Neural progenitor cell (in vitro differentiated cells): ENCODE data around the gene KCTD2. TPM values are rescaled to one million over a fixed set of nuclear protein-coding genes. Genes with fewer than 3 reads are reported as not detected.

Experiments
- DNase-seq: peaks from one replicate; pipeline ENCODE4 v3.0.0-alpha.2; 2016; ENCODE audit warnings: low spot score
- H2AFZ ChIP-seq: fragments of 200-600 bp; sonication (generic); replicated peaks from 2 replicates; pipeline ENCODE4 v1.6.1; 2016; ENCODE audit warnings: antibody characterized with exemption
- H3F3A ChIP-seq: fragments of 200-600 bp; sonication (generic); 2 replicates; pipeline ENCODE4 v1.6.1; 2016; ENCODE audit warnings: antibody characterized with exemption, low read depth
- H3K27ac ChIP-seq: fragments of 200-600 bp; sonication (generic); 2 replicates; pipeline ENCODE4 v1.5.1; 2016; ENCODE audit warnings: mild to moderate bottlenecking
- H3K27me3 ChIP-seq: fragments of 200-600 bp; sonication (generic); 2 replicates; pipeline ENCODE4 v1.6.1; 2016; ENCODE audit warnings: mild to moderate bottlenecking, moderate library complexity
- H3K36me3 ChIP-seq: fragments of 200-600 bp; sonication (generic); 2 replicates; pipeline ENCODE4 v1.5.1; 2016
- H3K4me1 ChIP-seq: fragments of 200-600 bp; sonication (generic); 2 replicates; pipeline ENCODE4 v1.6.1; 2016; ENCODE audit warnings: mixed run types
- H3K4me2 ChIP-seq: fragments of 200-600 bp; sonication (generic); 2 replicates; pipeline ENCODE4 v1.6.1; 2016
- H3K4me3 ChIP-seq: fragments of 200-600 bp; sonication (generic); 2 replicates; pipeline ENCODE4 v1.5.1; 2016
- H3K79me2 ChIP-seq: fragments of 200-600 bp; sonication (generic); 2 replicates; pipeline ENCODE4 v1.6.1; 2016; ENCODE audit warnings: low read depth
- H3K9ac ChIP-seq: fragments of 200-600 bp; sonication (generic); 2 replicates; pipeline ENCODE4 v1.6.1; 2016
- H3K9me3 ChIP-seq: fragments of 200-600 bp; sonication (generic); 2 replicates; pipeline ENCODE4 v1.5.1; 2016; ENCODE audit warnings: low read depth
- H4K20me1 ChIP-seq: fragments of 200-600 bp; sonication (generic); 2 replicates; pipeline ENCODE4 v1.6.1; 2016; ENCODE audit warnings: low read depth
- H3K27ac Mint-ChIP-seq: 3 replicates; pipeline ENCODE4 v1.8.0; 2021; ENCODE audit warnings: mixed read lengths
- H3K27me3 Mint-ChIP-seq: 2 replicates; pipeline ENCODE4 v1.8.0; 2022; ENCODE audit warnings: low read depth, mild to moderate bottlenecking, inconsistent platforms, moderate library complexity, mixed read lengths; ENCODE audit not compliant: insufficient read depth
- H3K36me3 Mint-ChIP-seq: 3 replicates; pipeline ENCODE4 v1.8.0; 2021; ENCODE audit warnings: mixed read lengths
- H3K4me1 Mint-ChIP-seq: 3 replicates; pipeline ENCODE4 v1.8.0; 2021; ENCODE audit warnings: mixed read lengths
- H3K4me3 Mint-ChIP-seq: 3 replicates; pipeline ENCODE4 v1.8.0; 2021; ENCODE audit warnings: mild to moderate bottlenecking, moderate library complexity, mixed read lengths
- H3K9me3 Mint-ChIP-seq: 3 replicates; pipeline ENCODE4 v1.8.0; 2020; ENCODE audit warnings: mixed read lengths
- CTCF ChIP-seq: fragments of 200-600 bp; sonication (generic); IDR thresholded peaks from 2 replicates; pipeline ENCODE4 v1.5.1; 2017; ENCODE audit warnings: antibody characterized with exemption, mild to moderate bottlenecking
- EZH2 ChIP-seq: fragments of 200-600 bp; sonication (generic); IDR thresholded peaks from 2 replicates; pipeline ENCODE4 v1.6.1; 2017; ENCODE audit warnings: antibody characterized with exemption, mild to moderate bottlenecking, moderate library complexity
- EZH2phosphoT487 ChIP-seq: fragments of 200-600 bp; sonication (generic); IDR thresholded peaks from 2 replicates; pipeline ENCODE4 v1.6.1; 2017; ENCODE audit warnings: antibody characterized with exemption
- total RNA-seq: library from RNA; depleted of rRNA; stranded (reverse); fragments of >200 nt; gene quantifications from 2 replicates; pipeline ENCODE4 v1.2.3, GENCODE V29; 2015; ENCODE audit warnings: low replicate concordance

Gene KCTD2
- total RNA-seq, 1 donor from 2014 or later, result 28.9 TPM

DNA sequence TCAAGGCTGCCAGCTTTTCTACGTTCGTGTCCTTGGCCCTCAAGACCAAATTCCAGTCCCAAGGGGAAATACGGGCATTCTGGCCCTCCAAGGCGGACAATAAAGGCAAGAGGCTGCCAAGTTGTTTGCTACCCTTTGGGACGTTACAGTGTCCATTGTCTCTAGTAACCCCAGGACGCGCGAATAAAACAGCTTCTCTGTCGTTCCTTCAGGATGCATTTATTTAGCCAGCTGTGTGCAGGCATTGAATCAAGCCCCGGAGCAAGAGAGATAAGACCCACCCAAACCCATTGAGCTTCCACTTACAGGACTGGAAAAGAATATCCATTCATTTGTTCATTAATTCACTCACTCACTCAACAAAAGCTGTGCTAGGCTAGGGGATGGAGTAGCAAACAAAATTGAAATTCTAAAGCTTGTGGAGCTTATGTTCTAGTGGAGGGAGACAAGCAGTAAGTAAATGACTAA lies 33.9 kb upstream of the KCTD2 start:
- Mint-ChIP-seq H3K4me1 (peaks cover 27% of the 10 kb centered on the region), H3K36me3 (peaks cover 9% of the 10 kb centered on the region), H3K9me3 (no peaks in the 10 kb centered on the region), H3K27ac (peak overlapping the region; percentile 92), H3K4me3 (peak overlapping the region; percentile 88), H3K27me3 (peaks cover 4% of the 10 kb centered on the region)
- no peaks in the 10 kb centered on the region for H3K27me3 ChIP-seq
- H3K9me3 ChIP-seq, result no peaks in the 10 kb centered on the region
- H3K4me3 ChIP-seq, result peak overlapping the region; percentile 78
- peaks cover 28% of the 10 kb centered on the region for H3K79me2 ChIP-seq
- no peaks in the 10 kb centered on the region for H3K36me3 ChIP-seq
- no peaks in the 10 kb centered on the region for H4K20me1 ChIP-seq
- H3F3A ChIP-seq, result peaks cover 21% of the 10 kb centered on the region
- no peak overlapping the region for H3K27ac ChIP-seq
- DNase-seq, result no peak
- H3K9ac ChIP-seq, result peak overlapping the region; percentile 77
- no peak for TF ChIP-seq EZH2phosphoT487
- no peak for TF ChIP-seq EZH2
- TF ChIP-seq CTCF, result no peak
- H2AFZ ChIP-seq, result peak overlapping the region; percentile 87
- peaks cover 14% of the 10 kb centered on the region for H3K4me1 ChIP-seq
- peak overlapping the region; percentile 88 for H3K4me2 ChIP-seq

DNA sequence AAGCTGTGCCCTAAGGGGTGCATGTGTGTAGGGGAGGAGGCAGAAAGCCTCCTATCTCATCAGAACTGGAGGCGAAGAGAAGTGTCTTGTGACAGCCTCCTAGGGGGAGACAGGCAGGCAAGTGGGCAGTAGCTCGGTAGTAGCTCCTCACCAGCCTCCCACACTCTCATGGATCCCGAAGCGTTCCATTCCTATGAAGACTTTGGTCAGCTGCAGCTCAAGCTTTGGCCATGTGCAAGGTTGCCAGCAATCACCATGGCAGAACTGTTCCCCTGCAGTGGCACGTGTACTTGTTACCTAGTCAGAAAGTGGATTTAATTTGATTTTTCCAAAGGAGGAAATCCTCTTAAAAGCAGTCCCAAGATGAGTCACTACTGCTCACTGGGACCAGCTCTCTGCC lies 27.9 kb upstream of the KCTD2 start:
- no peaks in the 10 kb centered on the region for H4K20me1 ChIP-seq
- no peaks in the 10 kb centered on the region for H3K36me3 ChIP-seq
- peaks cover 4% of the 10 kb centered on the region for H3K27me3 Mint-ChIP-seq
- H3K27ac Mint-ChIP-seq, result peak overlapping the region; percentile 42
- no peak overlapping the region for H2AFZ ChIP-seq
- H3K4me3 Mint-ChIP-seq, result no peak overlapping the region
- no peaks in the 10 kb centered on the region for H3K4me1 ChIP-seq
- no peaks in the 10 kb centered on the region for H3K27me3 ChIP-seq
- H3K4me3 ChIP-seq, result no peak overlapping the region
- H3K36me3 Mint-ChIP-seq, result peaks cover 29% of the 10 kb centered on the region
- H3K9ac ChIP-seq, result no peak overlapping the region
- H3K79me2 ChIP-seq, result peaks cover 15% of the 10 kb centered on the region
- no peak overlapping the region for H3K27ac ChIP-seq
- no peak for TF ChIP-seq CTCF
- no peak for TF ChIP-seq EZH2phosphoT487
- TF ChIP-seq EZH2, result no peak
- H3K9me3 Mint-ChIP-seq, result no peaks in the 10 kb centered on the region
- no peaks in the 10 kb centered on the region for H3K9me3 ChIP-seq
- no peaks in the 10 kb centered on the region for H3F3A ChIP-seq
- no peak overlapping the region for H3K4me2 ChIP-seq
- DNase-seq, result no peak
- peaks cover 6% of the 10 kb centered on the region for H3K4me1 Mint-ChIP-seq

- H4K20me1 ChIP-seq, result no peaks in the 10 kb centered on the region
- H3K79me2 ChIP-seq, result peaks cover 10% of the 10 kb centered on the region
- no peak overlapping the region for H3K4me2 ChIP-seq
- no peak overlapping the region for H3K27ac ChIP-seq
- H2AFZ ChIP-seq, result no peak overlapping the region
- no peaks in the 10 kb centered on the region for H3F3A ChIP-seq
- no peaks in the 10 kb centered on the region for H3K27me3 ChIP-seq
- H3K9ac ChIP-seq, result no peak overlapping the region
- no peak for DNase-seq
- Mint-ChIP-seq H3K36me3 (peaks cover 29% of the 10 kb centered on the region), H3K27me3 (peaks cover 4% of the 10 kb centered on the region), H3K4me3 (no peak overlapping the region), H3K4me1 (peaks cover 5% of the 10 kb centered on the region), H3K27ac (peak overlapping the region; percentile 67), H3K9me3 (no peaks in the 10 kb centered on the region)
- no peaks in the 10 kb centered on the region for H3K4me1 ChIP-seq
- TF ChIP-seq EZH2phosphoT487 (no peak), EZH2 (no peak), CTCF (no peak)
- H3K4me3 ChIP-seq, result no peak overlapping the region
- H3K9me3 ChIP-seq, result no peaks in the 10 kb centered on the region
- H3K36me3 ChIP-seq, result no peaks in the 10 kb centered on the region
Measured at GRCh38 chr17:75019710-75020109, 27.3 kb upstream of the KCTD2 start.
